ENCODE results near the gene STX4.

The STX4 gene

GRCh38 chr16:31085411-31085810 lies 52.1 kb downstream of the STX4 start:
- DNase-seq, result no peak

DNA sequence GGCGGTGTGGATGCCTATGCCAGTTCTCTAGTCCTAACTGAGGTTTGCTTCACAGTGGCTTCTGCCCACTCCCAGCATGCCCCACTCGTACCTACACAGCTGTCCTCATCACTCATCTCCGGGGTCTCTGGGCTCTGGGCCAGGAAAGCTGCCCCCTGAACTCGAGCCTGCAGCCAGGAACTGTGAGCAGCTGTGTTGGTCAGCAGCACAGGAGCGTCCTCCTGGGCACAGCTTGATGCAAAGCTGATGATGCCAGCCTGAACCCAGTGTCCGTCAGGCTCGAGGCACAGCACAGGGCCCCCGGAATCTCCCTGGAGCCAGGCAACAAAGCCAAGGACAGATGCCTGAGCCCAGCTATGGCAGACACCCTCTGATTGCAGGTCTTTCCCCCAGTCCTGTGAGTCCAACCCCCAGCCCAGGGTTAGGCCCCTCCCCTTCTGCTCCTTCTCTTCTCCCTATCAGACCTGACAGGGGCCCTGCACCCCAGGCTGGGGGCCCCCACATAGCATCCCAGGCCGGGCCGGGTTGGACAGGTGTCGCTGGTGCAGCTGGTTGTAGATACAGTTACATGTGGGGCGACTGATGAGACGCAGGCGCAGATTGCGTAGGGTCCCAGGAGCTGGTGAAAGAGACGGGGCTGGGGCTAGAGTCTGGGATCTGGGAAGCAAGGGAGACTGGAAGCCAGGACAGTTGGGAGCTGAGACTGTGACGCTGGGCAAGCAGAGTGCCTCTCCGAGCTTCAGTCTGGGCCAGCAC lies 52.7 kb downstream of the STX4 start:
- no peak for DNase-seq

DNA sequence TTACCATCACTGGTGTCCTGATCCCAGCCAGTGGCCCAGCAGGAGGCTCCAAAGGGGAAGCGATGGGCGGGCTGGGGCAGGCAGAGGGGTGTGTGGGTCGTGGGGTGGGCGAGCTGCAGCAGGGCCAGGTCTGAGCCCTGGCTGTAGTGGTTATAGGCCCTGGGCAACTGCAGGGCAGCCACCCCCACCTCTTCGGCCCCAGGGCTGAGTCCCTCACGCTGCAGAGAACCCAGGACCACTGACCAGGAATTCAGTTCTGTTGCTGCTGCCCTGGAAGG lies 53.2 kb downstream of the STX4 start:
- DNase-seq, result no peak

GRCh38 chr16:31087481-31087880 lies 54.1 kb downstream of the STX4 start:
- no peak for DNase-seq

- DNase-seq, result no peak
These were observed 54.6 kb downstream of the STX4 start for GRCh38 chr16:31087971-31088370.

DNA sequence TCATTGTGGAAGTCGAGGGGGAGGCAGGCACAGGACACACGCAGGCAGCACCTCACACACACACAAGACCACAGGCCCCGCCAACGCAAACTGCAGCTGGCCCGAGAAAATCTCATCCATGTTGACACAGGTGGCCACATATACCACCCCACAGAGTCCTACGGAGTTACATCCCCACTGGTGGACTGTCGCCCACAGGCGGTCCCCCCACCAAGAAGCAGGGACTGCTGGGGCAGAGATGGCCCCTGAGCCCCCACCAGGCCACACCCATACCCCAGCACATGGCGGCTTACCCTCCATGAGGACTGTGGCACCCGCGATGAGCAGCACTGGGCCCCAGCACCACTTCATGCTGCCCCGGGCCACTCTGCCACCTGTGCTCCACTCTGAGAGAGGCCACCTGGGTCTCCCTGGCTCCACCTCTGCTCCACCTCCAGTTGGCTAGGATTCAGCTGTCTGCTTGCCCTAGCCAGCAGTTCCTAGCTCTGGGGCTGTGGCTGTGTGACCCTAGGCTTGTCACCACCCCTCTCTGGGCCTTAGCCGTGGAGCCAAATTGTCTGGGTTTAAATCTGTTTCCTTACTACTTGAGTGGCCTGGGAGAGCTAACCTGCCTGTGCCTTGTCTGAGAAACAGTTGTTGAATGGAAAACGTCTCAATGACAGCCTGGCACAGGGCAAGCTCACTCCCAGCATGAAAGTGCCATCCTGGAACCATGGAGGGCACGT lies 55.3 kb downstream of the STX4 start, which contains the start of gene PRSS53:
PRSS53 (minus strand) TSS at position 485 of the 725 bp plus-strand sequence; CDS start at position 351, 134 bp downstream.
- no peak for DNase-seq

DNA sequence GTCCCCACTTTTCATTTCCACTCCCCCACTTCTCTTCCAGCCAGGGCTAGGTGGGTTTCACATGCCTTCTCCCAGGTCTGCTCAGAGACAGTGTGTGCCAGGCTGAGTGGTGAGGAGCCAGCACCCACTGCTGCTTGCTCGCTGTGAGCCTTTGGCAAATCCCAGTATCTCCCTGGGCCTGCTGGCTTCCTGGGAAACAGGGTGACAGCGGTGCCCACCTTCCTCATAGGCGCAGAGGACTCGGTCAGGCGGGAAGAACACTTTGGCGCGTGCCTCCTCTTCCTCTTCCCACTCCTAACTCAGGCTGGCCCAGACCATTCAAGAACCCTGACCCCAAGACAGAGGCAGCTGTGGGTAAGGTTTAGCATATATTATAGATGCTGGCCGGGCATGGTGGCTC lies 55.8 kb downstream of the STX4 start:
- DNase-seq, result no peak
